H1 (cell line): Measurements from ENCODE around the gene LTBP1. TPM values are rescaled to one million over a fixed set of nuclear protein-coding genes. Genes with fewer than 3 reads are reported as not detected.

Experiments
- CTCF ChIA-PET: fragments of 300-600 bp; sonication (Branson Sonifier 250); formaldehyde crosslinking; loops from one replicate; lab custom pipeline; 2021; ENCODE audit not compliant: partially characterized antibody; lab: Charles Lee
- POLR2A ChIA-PET: fragments of 300-600 bp; sonication (Branson Sonifier 250); formaldehyde crosslinking; loops from one replicate; lab custom pipeline; 2021; ENCODE audit warnings: inconsistent platforms; ENCODE audit not compliant: partially characterized antibody; lab: Charles Lee
- DNase-seq, 2 experiments: peaks; one replicate each; pipeline versions ENCODE4 v3.0.0 to v3.0.0-alpha.2; 2010 to 2022; ENCODE audit warnings: low spot score in 2 of 2, low read depth in 1 of 2, mixed read lengths in 1 of 2
- FAIRE-seq: peaks from 2 replicates; lab custom pipeline; 2011; peaks lifted over from hg19 to GRCh38; lab: Jason Lieb, UNC
- H2AFZ ChIP-seq: 2 replicates; pipeline ENCODE4 v1.8.1; 2012; ENCODE audit warnings: low read length, inconsistent platforms
- H2AK5ac ChIP-seq: 2 replicates; pipeline ENCODE4 v1.6.1; 2013; ENCODE audit warnings: low read depth, low read length
- H2BK120ac ChIP-seq: replicated peaks from 2 replicates; pipeline ENCODE3; 2013; ENCODE audit warnings: low read depth, low read length, inconsistent platforms
- H2BK12ac ChIP-seq: 2 replicates; pipeline ENCODE4 v1.6.1; 2013; ENCODE audit warnings: low read depth, low read length
- H2BK15ac ChIP-seq: 2 replicates; pipeline ENCODE4 v1.6.1; 2013; ENCODE audit warnings: low read length
- H2BK20ac ChIP-seq: 2 replicates; pipeline ENCODE4 v1.6.1; 2013; ENCODE audit warnings: low read length
- H2BK5ac ChIP-seq: 2 replicates; pipeline ENCODE4 v1.6.1; 2013; ENCODE audit warnings: low read depth, low read length
- H3K14ac ChIP-seq: 2 replicates; pipeline ENCODE4 v1.6.1; 2013; ENCODE audit warnings: inconsistent platforms; ENCODE audit not compliant: insufficient read length
- H3K18ac ChIP-seq: 2 replicates; pipeline ENCODE4 v1.6.1; 2013; ENCODE audit warnings: low read length; ENCODE audit errors: extremely low read depth
- H3K23ac ChIP-seq: 2 replicates; pipeline ENCODE4 v1.6.1; 2013; ENCODE audit warnings: inconsistent platforms; ENCODE audit not compliant: insufficient read length
- H3K23me2 ChIP-seq: 2 replicates; pipeline ENCODE4 v1.6.1; 2013; ENCODE audit warnings: low read depth, low read length
- H3K27ac ChIP-seq: 2 replicates; pipeline ENCODE4 v1.6.1; 2011; ENCODE audit warnings: low read depth, low read length, inconsistent platforms
- H3K27me3 ChIP-seq, 4 experiments: replicated peaks in 1 of 4; 1 replicate in 1 of 4; 2 replicates in 3 of 4; pipeline versions ENCODE4 v1.6.1 to v1.8.1; 2011 to 2013; ENCODE audit warnings: low read length in 3 of 4, mild to moderate bottlenecking in 3 of 4, inconsistent platforms in 2 of 4, mixed read lengths in 2 of 4, moderate library complexity in 1 of 4; ENCODE audit not compliant: control insufficient read depth in 3 of 4, insufficient read depth in 3 of 4; ENCODE audit errors: extremely low read depth in 1 of 4
- H3K36me3 ChIP-seq, 4 experiments: 2 replicates each; pipeline versions ENCODE4 v1.6.1 to v1.8.1; 2011 to 2013; ENCODE audit warnings: mild to moderate bottlenecking in 4 of 4, low read length in 3 of 4, moderate library complexity in 2 of 4, control low read depth in 1 of 4, inconsistent platforms in 1 of 4; ENCODE audit not compliant: insufficient read depth in 4 of 4, control insufficient read depth in 2 of 4
- H3K4ac ChIP-seq: replicated peaks from 2 replicates; pipeline ENCODE3; 2013; ENCODE audit warnings: low read length, low read depth, mixed read lengths, inconsistent platforms; ENCODE audit not compliant: insufficient read length
- H3K4me1 ChIP-seq, 4 experiments: replicated peaks in 1 of 4; 1 replicate in 1 of 4; 2 replicates in 3 of 4; pipeline versions ENCODE4 v1.6.1 to v1.8.1; 2011 to 2013; ENCODE audit warnings: low read length in 3 of 4, inconsistent platforms in 2 of 4, mixed read lengths in 1 of 4; ENCODE audit not compliant: insufficient read depth in 4 of 4, control insufficient read depth in 3 of 4
- H3K4me2 ChIP-seq, 2 experiments: 2 replicates each; pipeline versions ENCODE4 v1.6.1 to v1.8.1; 2011 to 2013; ENCODE audit warnings: low read depth in 2 of 2, low read length in 2 of 2, control low read depth in 1 of 2, inconsistent platforms in 1 of 2, mild to moderate bottlenecking in 1 of 2; ENCODE audit not compliant: insufficient read depth in 1 of 2
- H3K4me3 ChIP-seq, 4 experiments: fragments of 200-600, 300-600 bp in 1 of 4; sonication (generic), shearing (Covaris generic), sonication (Bioruptor Twin) in 1 of 4; 2 replicates each; pipeline versions ENCODE4 v1.5.1 to v1.8.1; 2011 to 2016; ENCODE audit warnings: low read length in 4 of 4, low read depth in 3 of 4, control low read depth in 2 of 4, inconsistent platforms in 2 of 4, mild to moderate bottlenecking in 2 of 4, mixed read lengths in 1 of 4, moderate library complexity in 1 of 4; ENCODE audit not compliant: insufficient read depth in 2 of 4; ENCODE audit errors: extremely low read depth in 1 of 4
- H3K56ac ChIP-seq: replicated peaks from 2 replicates; pipeline ENCODE3; 2013; ENCODE audit warnings: low read depth, mild to moderate bottlenecking, mixed read lengths, low read length, inconsistent platforms; ENCODE audit not compliant: insufficient read length
- H3K79me1 ChIP-seq: 2 replicates; pipeline ENCODE4 v1.6.1; 2013; ENCODE audit warnings: low read depth, low read length, control low read depth
- H3K79me2 ChIP-seq, 2 experiments: 2 replicates each; pipeline versions ENCODE4 v1.6.1 to v1.8.1; 2012 to 2013; ENCODE audit warnings: low read length in 2 of 2, mild to moderate bottlenecking in 2 of 2, inconsistent platforms in 1 of 2; ENCODE audit not compliant: insufficient read depth in 2 of 2, control insufficient read depth in 1 of 2
- H3K9ac ChIP-seq, 4 experiments: replicated peaks in 1 of 4; 1 replicate in 1 of 4; 2 replicates in 3 of 4; pipeline versions ENCODE4 v1.6.1 to v1.8.1; 2011 to 2013; ENCODE audit warnings: low read depth in 3 of 4, low read length in 3 of 4, control low read depth in 2 of 4, mild to moderate bottlenecking in 2 of 4, moderate library complexity in 2 of 4, inconsistent platforms in 1 of 4; ENCODE audit errors: extremely low read depth in 1 of 4
- H3K9me3 ChIP-seq, 2 experiments: 2 replicates each; pipeline versions ENCODE4 v1.6.1 to v1.8.1; 2012 to 2013; ENCODE audit warnings: mild to moderate bottlenecking in 2 of 2, moderate library complexity in 2 of 2, control low read depth in 1 of 2, inconsistent platforms in 1 of 2, low read depth in 1 of 2, low read length in 1 of 2, mixed read lengths in 1 of 2; ENCODE audit not compliant: insufficient read depth in 2 of 2
- H4K20me1 ChIP-seq, 2 experiments: replicated peaks in 1 of 2; 2 replicates each; pipeline versions ENCODE3 to v1.8.1; 2011 to 2013; ENCODE audit warnings: inconsistent platforms in 2 of 2, low read length in 2 of 2, mild to moderate bottlenecking in 1 of 2; ENCODE audit not compliant: insufficient read depth in 2 of 2, control insufficient read depth in 1 of 2
- H4K5ac ChIP-seq: 2 replicates; pipeline ENCODE4 v1.6.1; 2013; ENCODE audit warnings: low read length, low read depth, mixed read lengths, inconsistent platforms; ENCODE audit not compliant: insufficient read length
- H4K8ac ChIP-seq: 2 replicates; pipeline ENCODE4 v1.8.0; 2013; ENCODE audit warnings: mild to moderate bottlenecking, moderate library complexity, low read length, inconsistent platforms; ENCODE audit not compliant: insufficient read depth; ENCODE audit errors: extremely low read depth
- H4K91ac ChIP-seq: replicated peaks from 2 replicates; pipeline ENCODE3; 2013; ENCODE audit warnings: low read length, mixed read lengths, inconsistent platforms; ENCODE audit not compliant: insufficient read length
- CHD1 ChIP-seq: IDR thresholded peaks from 2 replicates; pipeline ENCODE4 v1.6.1; 2012; ENCODE audit warnings: low read depth, low read length, improper control_type of control experiment
- HDAC6 ChIP-seq: IDR thresholded peaks from one replicate; pipeline ENCODE4 v1.7.1; 2012; ENCODE audit warnings: low read depth, mild to moderate bottlenecking, inconsistent platforms, low read length, moderate library complexity
- YY1 ChIP-seq: IDR thresholded peaks from 2 replicates; pipeline ENCODE4 v1.6.1; 2011; ENCODE audit warnings: low read depth, mild to moderate bottlenecking, low read length
- WGBS, 2 experiments: shearing (Covaris generic) in 1 of 2; methylation state at CpG; one replicate each; pipeline versions ENCODE4 v1.1.6 to v1.1.7; 2013 to 2015; ENCODE audit warnings: low lambda C conversion rate in 2 of 2, mixed read lengths in 2 of 2, inconsistent platforms in 1 of 2, low coverage in 1 of 2, missing lambda C conversion rate in 1 of 2; ENCODE audit not compliant: insufficient replicate concordance in 2 of 2, insufficient coverage in 1 of 2, insufficient read length in 1 of 2; ENCODE audit errors: extremely low coverage in 1 of 2, missing lambda C conversion rate in 1 of 2; 5-methylcytosine and 5-hydroxymethylcytosine counted together
- polyA plus RNA-seq, 7 experiments: library from polyadenylated mRNA; depleted of rRNA in 3 of 7; stranded (reverse) in 5 of 7; unstranded in 2 of 7; fragments of >200 nt in 5 of 7; fragments of 200-250 nt in 2 of 7; gene quantifications; 1 replicate in 5 of 7; 2 replicates in 1 of 7; 4 replicates in 1 of 7; pipeline versions ENCODE4 v1.2.1 to v1.2.3, GENCODE V29; 2011 to 2013; ENCODE audit warnings: missing spikeins in 2 of 7, mixed read lengths in 2 of 7
- total RNA-seq: library from RNA; stranded (reverse); fragmentation: NEBNext Ultra II Directional; extraction: Animal tissue kit (Norgen Biotek cat#: 25700); gene quantifications from 2 replicates; pipeline ENCODE4 v1.2.1, GENCODE V29; 2021

LTBP1 gene
- total and polyA plus RNA-seq, 2 of the 8 experiments (the other 6 are each of a cell fraction or from before 2014, with no cell fraction given), result 15.4 to 24.7 TPM

- H4K20me1 ChIP-seq, result no peaks in the 10 kb centered on the region
- H3K4me1 ChIP-seq, result no peaks in the 10 kb centered on the region
- no peak overlapping the region for H3K4me2 ChIP-seq
- no peak overlapping the region for H3K4ac ChIP-seq
- 90% methylated on average over 9 of the region's 9 CpGs; no CpG with 5 or more reads in 1 of the 2 experiments for WGBS, 2 experiments
- DNase-seq, result no peak
- H3K23me2 ChIP-seq, result no peaks in the 10 kb centered on the region; the same call in 1 of the 2 replicates
- no peaks in the 10 kb centered on the region for H3K36me3 ChIP-seq
- no peaks in the 10 kb centered on the region for H3K79me2 ChIP-seq
- CTCF ChIA-PET, result no interaction called here
- H3K79me1 ChIP-seq, result no peaks in the 10 kb centered on the region
- no peak overlapping the region for H2BK12ac ChIP-seq
- POLR2A ChIA-PET, result no interaction called here
- no peak overlapping the region for H2BK20ac ChIP-seq
- no peaks in the 10 kb centered on the region for H3K27me3 ChIP-seq
- H3K23ac ChIP-seq, result no peak overlapping the region
- no peak overlapping the region for H2BK120ac ChIP-seq
- no peak overlapping the region for H2BK5ac ChIP-seq
- H4K91ac ChIP-seq, result no peak overlapping the region
- no peak for FAIRE-seq
- H2BK15ac ChIP-seq, result no peak overlapping the region
- no peak overlapping the region for H4K8ac ChIP-seq
- no peak overlapping the region for H3K14ac ChIP-seq
- no peak for TF ChIP-seq HDAC6
- no peak for TF ChIP-seq CHD1
- TF ChIP-seq YY1, result no peak
- H4K5ac ChIP-seq, result no peak overlapping the region
- H3K56ac ChIP-seq, result no peak overlapping the region
- H3K18ac ChIP-seq, result no peak overlapping the region
- H3K9me3 ChIP-seq, result no peaks in the 10 kb centered on the region
- H2AFZ ChIP-seq, result no peak overlapping the region
- no peak overlapping the region for H2AK5ac ChIP-seq
- H3K4me3 ChIP-seq, result no peak overlapping the region
- no peak overlapping the region for H3K27ac ChIP-seq
- no peak overlapping the region for H3K9ac ChIP-seq
Measured at GRCh38 chr2:33307659-33308270, 361.0 kb downstream of the LTBP1 start.
